GM12878 (cell line): ENCODE measurements around the gene SYNJ2. TPM values are rescaled to one million over a fixed set of nuclear protein-coding genes. Genes with fewer than 3 reads are reported as not detected.

ENCODE experiments used
- ATAC-seq: fragments of 200-7000 bp; cut with Tn5 transposase; 3 replicates; pipeline ENCODE4 v1.9.1; 2020; ENCODE audit warnings: mild to moderate bottlenecking, moderate library complexity
- BruUV-seq: library from RNA; stranded (reverse); fragments of 400-500 nt; replicated peaks from 2 replicates; lab custom pipeline; 2021; lab: Mats Ljungman, UMichigan
- CTCF ChIA-PET: fragments of 300-600 bp; sonication (Branson Sonifier 250); formaldehyde crosslinking; extraction: SDS; loops from one replicate; lab custom pipeline; 2021; ENCODE audit warnings: inconsistent platforms; lab: Yijun Ruan, JAX
- POLR2A ChIA-PET: fragments of 350-600 bp; formaldehyde crosslinking; extraction: SDS; loops from one replicate; lab custom pipeline; 2021; ENCODE audit warnings: inconsistent platforms; lab: Charles Lee
- RAD21 ChIA-PET: fragments of 300-600 bp; sonication (Branson Sonifier 250); formaldehyde crosslinking; loops from one replicate; lab custom pipeline; 2023; ENCODE audit warnings: antibody characterized with exemption; ENCODE audit not compliant: unreplicated experiment; lab: Charles Lee
- SMC1A ChIA-PET: fragments of 300-600 bp; sonication (Branson Sonifier 250); formaldehyde crosslinking; loops from one replicate; lab custom pipeline; 2023; ENCODE audit not compliant: unreplicated experiment, uncharacterized antibody; lab: Charles Lee
- DNase-seq: peaks from one replicate; pipeline ENCODE4 v3.0.0-alpha.2; 2011; ENCODE audit warnings: low read depth, low spot score
- FAIRE-seq: peaks from 3 replicates; lab custom pipeline; 2011; peaks lifted over from hg19 to GRCh38; lab: Jason Lieb, UNC
- H2AFZ ChIP-seq: 2 replicates; pipeline ENCODE4 v1.6.0; 2011; ENCODE audit warnings: low read depth, low read length, control low read depth; ENCODE audit not compliant: control insufficient read depth
- H3K27ac ChIP-seq: 2 replicates; pipeline ENCODE4 v1.5.1; 2011; ENCODE audit warnings: control low read depth; ENCODE audit not compliant: control insufficient read depth, insufficient read depth
- H3K27me3 ChIP-seq, 2 experiments: replicated peaks in 1 of 2; 2 replicates each; pipeline versions ENCODE4 v1.6.0 to v1.6.1; 2011; ENCODE audit warnings: low read length in 1 of 2; ENCODE audit not compliant: control insufficient read depth in 2 of 2, insufficient read depth in 2 of 2
- H3K36me3 ChIP-seq, 2 experiments: 2 replicates each; pipeline ENCODE4 v1.5.1; 2011; ENCODE audit warnings: low read length in 1 of 2; ENCODE audit not compliant: control insufficient read depth in 2 of 2, insufficient read depth in 2 of 2
- H3K4me1 ChIP-seq: 2 replicates; pipeline ENCODE4 v1.6.1; 2011; ENCODE audit warnings: mild to moderate bottlenecking, low read length, moderate library complexity, mixed read lengths; ENCODE audit not compliant: control insufficient read depth, insufficient read depth
- H3K4me2 ChIP-seq: 2 replicates; pipeline ENCODE4 v1.6.0; 2011; ENCODE audit warnings: control low read depth; ENCODE audit not compliant: control insufficient read depth, insufficient read depth
- H3K4me3 ChIP-seq: fragments of 200-600 bp; sonication (generic); 2 replicates; pipeline ENCODE4 v1.5.1; 2016
- H3K79me2 ChIP-seq: 2 replicates; pipeline ENCODE4 v1.6.0; 2011; ENCODE audit warnings: low read length; ENCODE audit not compliant: control insufficient read depth, insufficient read depth
- H3K9ac ChIP-seq: 2 replicates; pipeline ENCODE4 v1.8.0; 2011; ENCODE audit warnings: low read length, control low read depth, mixed read lengths; ENCODE audit not compliant: control insufficient read depth, insufficient read depth
- H3K9me3 ChIP-seq: replicated peaks from 3 replicates; pipeline ENCODE4 v1.5.1; 2011; ENCODE audit warnings: mild to moderate bottlenecking, low read length; ENCODE audit not compliant: control insufficient read depth, insufficient read depth
- H4K20me1 ChIP-seq: 2 replicates; pipeline ENCODE4 v1.6.0; 2011; ENCODE audit not compliant: control insufficient read depth, insufficient read depth
- ATF7 ChIP-seq: fragments of 450-650 bp; IDR thresholded peaks from 2 replicates; pipeline ENCODE4 v1.6.1; 2016; ENCODE audit warnings: low read depth, mild to moderate bottlenecking
- CHD1 ChIP-seq: IDR thresholded peaks from 2 replicates; pipeline ENCODE4 v1.6.1; 2012; ENCODE audit warnings: low read depth, low read length, improper control_type of control experiment
- CHD4 ChIP-seq: fragments of 200-600 bp; sonication (generic); IDR thresholded peaks from 2 replicates; pipeline ENCODE4 v1.6.1; 2016; ENCODE audit warnings: mild to moderate bottlenecking
- CREB1 ChIP-seq: IDR thresholded peaks from 2 replicates; pipeline ENCODE4 v1.6.1; 2012; ENCODE audit warnings: low read depth, mild to moderate bottlenecking, inconsistent platforms
- EP300 ChIP-seq, 2 experiments: fragments of 150-350 bp in 1 of 2; IDR thresholded peaks; 2 replicates each; pipeline ENCODE4 v1.6.1; 2011 to 2012; ENCODE audit warnings: low read depth in 2 of 2, low read length in 2 of 2, borderline replicate concordance in 1 of 2, improper control_type of control experiment in 1 of 2, inconsistent platforms in 1 of 2; ENCODE audit not compliant: control insufficient read depth in 1 of 2
- EZH2 ChIP-seq: IDR thresholded peaks from 2 replicates; pipeline ENCODE4 v1.6.1; 2012; ENCODE audit warnings: low read depth, mild to moderate bottlenecking, control low read depth, inconsistent platforms, low read length, borderline replicate concordance; ENCODE audit not compliant: control insufficient read depth
- GATAD2B ChIP-seq: fragments of 450-650 bp; conservative IDR thresholded peaks from 2 replicates; pipeline ENCODE4 v1.6.1; 2017; ENCODE audit warnings: low read depth, mild to moderate bottlenecking, moderate library complexity
- HCFC1 ChIP-seq: fragments of 150-350 bp; IDR thresholded peaks from 2 replicates; pipeline ENCODE4 v1.6.1; 2014; ENCODE audit warnings: low read length
- IRF4 ChIP-seq: IDR thresholded peaks from 2 replicates; pipeline ENCODE4 v1.6.1; 2011; ENCODE audit warnings: low read depth, low read length
- MEF2A ChIP-seq: IDR thresholded peaks from 2 replicates; pipeline ENCODE4 v1.6.1; 2011; ENCODE audit warnings: low read depth, mild to moderate bottlenecking, low read length, moderate library complexity; ENCODE audit not compliant: insufficient read depth
- MYC ChIP-seq: IDR thresholded peaks from 2 replicates; pipeline ENCODE4 v1.6.1; 2011; ENCODE audit warnings: mild to moderate bottlenecking, low read length, moderate library complexity, inconsistent platforms; ENCODE audit not compliant: insufficient read depth, insufficient replicate concordance, insufficient read length, severe bottlenecking
- NFYA ChIP-seq: IDR thresholded peaks from 2 replicates; pipeline ENCODE4 v1.6.1; 2011; ENCODE audit warnings: low read depth, mild to moderate bottlenecking, low read length, improper control_type of control experiment, borderline replicate concordance
- POU2F2 ChIP-seq: IDR thresholded peaks from 3 replicates; pipeline ENCODE4 v1.6.1; 2011; ENCODE audit warnings: low read depth, mild to moderate bottlenecking, low read length, borderline replicate concordance
- RELA ChIP-seq: fragments of 450-650 bp; IDR thresholded peaks from 2 replicates; pipeline ENCODE4 v1.8.0; 2014; ENCODE audit warnings: borderline replicate concordance; ENCODE audit not compliant: partially characterized antibody
- RFX5 ChIP-seq: IDR thresholded peaks from 2 replicates; pipeline ENCODE4 v1.6.1; 2011; ENCODE audit warnings: low read depth, low read length, improper control_type of control experiment
- SMAD1 ChIP-seq: fragments of 450-650 bp; IDR thresholded peaks from 2 replicates; pipeline ENCODE4 v1.6.1; 2018; ENCODE audit warnings: mild to moderate bottlenecking, low read depth; ENCODE audit not compliant: partially characterized antibody
- SP1 ChIP-seq: IDR thresholded peaks from one replicate; pipeline ENCODE4 v1.6.1; 2011; ENCODE audit warnings: low read depth, low read length
- YY1 ChIP-seq: IDR thresholded peaks from 2 replicates; pipeline ENCODE4 v1.6.1; 2011; ENCODE audit warnings: low read depth, mild to moderate bottlenecking, low read length
- ZNF217 ChIP-seq: fragments of 450-650 bp; IDR thresholded peaks from 2 replicates; pipeline ENCODE4 v1.6.1; 2017; ENCODE audit warnings: antibody characterized with exemption, mild to moderate bottlenecking
- WGBS: methylation state at CpG from one replicate; pipeline ENCODE4 v1.1.6; 2016; ENCODE audit warnings: low lambda C conversion rate; ENCODE audit not compliant: insufficient replicate concordance, insufficient coverage; ENCODE audit errors: missing lambda C conversion rate; 5-methylcytosine and 5-hydroxymethylcytosine counted together
- in situ Hi-C: fragments of 300-500 bp; cut with MboI; formaldehyde crosslinking; loops from 9 replicates; pipeline ENCODE4 v1.14.3; 2018; ENCODE audit warnings: mixed read lengths
- intact Hi-C: fragments of 100-400 bp; cut with micrococcal nuclease; formaldehyde crosslinking; loops from one replicate; pipeline ENCODE4 v1.14.2; 2022; ENCODE audit not compliant: unreplicated experiment
- polyA plus RNA-seq, 11 experiments: library from polyadenylated mRNA; depleted of rRNA in 4 of 11; unstranded in 6 of 11; stranded (reverse) in 5 of 11; fragments of >200 nt; fragmentation: Nextera tagmentation in 4 of 11; fragmentation: Illumina TruSeq in 1 of 11; extraction: Ambion mirVana in 4 of 11; extraction: Trizol in 1 of 11; gene quantifications; 1 replicate in 1 of 11; 2 replicates in 10 of 11; pipeline versions ENCODE4 v1.2.1 to v1.2.3, GENCODE V29; 2011 to 2016; ENCODE audit warnings: inconsistent platforms in 2 of 11, missing spikeins in 2 of 11, low read depth in 1 of 11
- total RNA-seq, 4 experiments: library from RNA; depleted of rRNA in 3 of 4; stranded (reverse); fragments of >200 nt in 3 of 4; fragmentation: Illumina TruSeq in 1 of 4; extraction: Trizol in 1 of 4; gene quantifications; 2 replicates each; pipeline versions ENCODE4 v1.2.1 to v1.2.3, GENCODE V29; 2013 to 2021
- TF ChIP-seq, protein P1 (sequence below): IDR thresholded peaks from 2 replicates; pipeline ENCODE4 v1.6.1; 2012; ENCODE audit warnings: low read length, inconsistent platforms
- TF ChIP-seq, protein P2 (sequence below): fragments of 450-650 bp; IDR thresholded peaks from 2 replicates; pipeline ENCODE4 v1.6.1; 2017; ENCODE audit warnings: low read depth, mild to moderate bottlenecking, moderate library complexity
- TF ChIP-seq, protein P3 (sequence below): fragments of 150-350 bp; IDR thresholded peaks from 2 replicates; pipeline ENCODE4 v1.6.1; 2014; ENCODE audit warnings: mild to moderate bottlenecking, low read depth, low read length

SYNJ2 gene
- total and polyA plus RNA-seq, 10 of the 15 experiments (the other 5 are each of a cell fraction or from before 2014, with no cell fraction given): 0.11 to 1.8 (median 0.57) TPM

- TF ChIP-seq, protein P1, sequence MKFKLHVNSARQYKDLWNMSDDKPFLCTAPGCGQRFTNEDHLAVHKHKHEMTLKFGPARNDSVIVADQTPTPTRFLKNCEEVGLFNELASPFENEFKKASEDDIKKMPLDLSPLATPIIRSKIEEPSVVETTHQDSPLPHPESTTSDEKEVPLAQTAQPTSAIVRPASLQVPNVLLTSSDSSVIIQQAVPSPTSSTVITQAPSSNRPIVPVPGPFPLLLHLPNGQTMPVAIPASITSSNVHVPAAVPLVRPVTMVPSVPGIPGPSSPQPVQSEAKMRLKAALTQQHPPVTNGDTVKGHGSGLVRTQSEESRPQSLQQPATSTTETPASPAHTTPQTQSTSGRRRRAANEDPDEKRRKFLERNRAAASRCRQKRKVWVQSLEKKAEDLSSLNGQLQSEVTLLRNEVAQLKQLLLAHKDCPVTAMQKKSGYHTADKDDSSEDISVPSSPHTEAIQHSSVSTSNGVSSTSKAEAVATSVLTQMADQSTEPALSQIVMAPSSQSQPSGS: no peak
- TF ChIP-seq YY1 (no peak), CHD1 (no peak), RFX5 (no peak), SP1 (no peak), NFYA (no peak), IRF4 (no peak), RELA (no peak)
- TF ChIP-seq, protein P2, sequence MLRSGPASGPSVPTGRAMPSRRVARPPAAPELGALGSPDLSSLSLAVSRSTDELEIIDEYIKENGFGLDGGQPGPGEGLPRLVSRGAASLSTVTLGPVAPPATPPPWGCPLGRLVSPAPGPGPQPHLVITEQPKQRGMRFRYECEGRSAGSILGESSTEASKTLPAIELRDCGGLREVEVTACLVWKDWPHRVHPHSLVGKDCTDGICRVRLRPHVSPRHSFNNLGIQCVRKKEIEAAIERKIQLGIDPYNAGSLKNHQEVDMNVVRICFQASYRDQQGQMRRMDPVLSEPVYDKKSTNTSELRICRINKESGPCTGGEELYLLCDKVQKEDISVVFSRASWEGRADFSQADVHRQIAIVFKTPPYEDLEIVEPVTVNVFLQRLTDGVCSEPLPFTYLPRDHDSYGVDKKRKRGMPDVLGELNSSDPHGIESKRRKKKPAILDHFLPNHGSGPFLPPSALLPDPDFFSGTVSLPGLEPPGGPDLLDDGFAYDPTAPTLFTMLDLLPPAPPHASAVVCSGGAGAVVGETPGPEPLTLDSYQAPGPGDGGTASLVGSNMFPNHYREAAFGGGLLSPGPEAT: no peak
Observed at GRCh38 chr6:157967020-157967419, 14.6 kb upstream of the SYNJ2 start (continued).

DNA sequence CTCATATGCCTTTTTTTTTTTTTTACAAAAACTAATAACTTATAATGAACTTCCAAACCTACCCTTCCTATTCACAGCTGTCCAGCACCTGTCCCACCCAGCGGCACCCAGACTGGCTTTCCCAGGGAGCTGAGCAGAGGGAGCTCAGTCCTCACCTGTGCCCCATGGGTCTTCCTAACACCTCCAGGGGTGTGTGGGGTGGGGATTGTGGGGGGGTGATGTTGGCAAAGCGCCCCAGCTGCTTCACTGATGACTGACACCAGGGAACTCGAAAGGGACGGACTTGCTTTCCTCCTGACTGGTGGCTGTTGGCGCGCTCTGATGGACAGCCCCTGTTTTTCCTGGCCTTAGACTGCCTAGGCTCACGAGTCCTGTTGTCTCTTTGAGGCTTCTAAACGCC, 14.2 kb upstream of the SYNJ2 start:
- ChIA-PET POLR2A (no interaction called here), RAD21 (no interaction called here), SMC1A (no interaction called here), CTCF (no interaction called here)
- Histone ChIP-seq H3K9me3 (no peaks in the 10 kb centered on the region), H3K27ac (no peak overlapping the region), H4K20me1 (no peaks in the 10 kb centered on the region), H3K9ac (no peak overlapping the region), H2AFZ (no peak overlapping the region), H3K79me2 (no peaks in the 10 kb centered on the region), H3K27me3 (no peaks in the 10 kb centered on the region; a peak in 2 of 4 replicates), H3K4me1 (no peaks in the 10 kb centered on the region), H3K36me3 (no peaks in the 10 kb centered on the region), H3K4me2 (no peak overlapping the region), H3K4me3 (no peak overlapping the region)
- no peak for FAIRE-seq
- no TSS peak for BruUV-seq
- no peak for DNase-seq
- 60% methylated on average over 8 of the region's 8 CpGs for WGBS
- ATAC-seq: no peak
- intact Hi-C loops: no loop called here
- in situ Hi-C loops: no loop called here
- no peak for TF ChIP-seq MEF2A
- no peak for TF ChIP-seq EZH2
- TF ChIP-seq HCFC1: no peak
- TF ChIP-seq, protein P3, sequence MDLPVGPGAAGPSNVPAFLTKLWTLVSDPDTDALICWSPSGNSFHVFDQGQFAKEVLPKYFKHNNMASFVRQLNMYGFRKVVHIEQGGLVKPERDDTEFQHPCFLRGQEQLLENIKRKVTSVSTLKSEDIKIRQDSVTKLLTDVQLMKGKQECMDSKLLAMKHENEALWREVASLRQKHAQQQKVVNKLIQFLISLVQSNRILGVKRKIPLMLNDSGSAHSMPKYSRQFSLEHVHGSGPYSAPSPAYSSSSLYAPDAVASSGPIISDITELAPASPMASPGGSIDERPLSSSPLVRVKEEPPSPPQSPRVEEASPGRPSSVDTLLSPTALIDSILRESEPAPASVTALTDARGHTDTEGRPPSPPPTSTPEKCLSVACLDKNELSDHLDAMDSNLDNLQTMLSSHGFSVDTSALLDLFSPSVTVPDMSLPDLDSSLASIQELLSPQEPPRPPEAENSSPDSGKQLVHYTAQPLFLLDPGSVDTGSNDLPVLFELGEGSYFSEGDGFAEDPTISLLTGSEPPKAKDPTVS: no peak
- TF ChIP-seq ZNF217: no peak
- TF ChIP-seq GATAD2B: no peak
- TF ChIP-seq ATF7: no peak
- no peak for TF ChIP-seq CREB1
- TF ChIP-seq POU2F2: no peak
- TF ChIP-seq MYC: no peak
- no peak for TF ChIP-seq YY1
- TF ChIP-seq EP300 (IDR thresholded peaks at IDR 0.05; ENCODE audit: borderline replicate concordance in 1 of 2, control insufficient read depth in 1 of 2, low read depth in 2 of 2, low read length in 2 of 2): no peak
- TF ChIP-seq SMAD1: no peak
- no peak for TF ChIP-seq CHD4
